ENCODE results near the gene FAM174B.

GRCh38 chr15:92636401-92636907, 19.1 kb downstream of the FAM174B start:
- TF ChIP-seq CTCF (IDR thresholded peaks at IDR 0.05) (no peak), POLR2AphosphoS5 (IDR thresholded peaks at IDR 0.05; ENCODE audit: insufficient read depth in 1 of 2, low read depth in 1 of 2) (no peak)
